GM12865 (cell line): ENCODE measurements around the gene SCT.

Source experiments
- DNase-seq: peaks from one replicate; pipeline ENCODE4 v3.0.0; 2010; ENCODE audit warnings: low read depth
- H3K4me3 ChIP-seq: 2 replicates; pipeline ENCODE4 v1.5.1; 2011; ENCODE audit warnings: mild to moderate bottlenecking, low read depth, low read length, control low read depth
- CTCF ChIP-seq: IDR thresholded peaks from 2 replicates; pipeline ENCODE4 v1.5.1; 2011; ENCODE audit warnings: low read length, control low read depth, low read depth, inconsistent platforms; ENCODE audit not compliant: insufficient read depth; ENCODE audit errors: missing control alignments

The SCT gene

GRCh38 chr11:637593-638521, 10.9 kb upstream of the SCT start:
- no peak for DNase-seq
- TF ChIP-seq CTCF = no peak
- H3K4me3 ChIP-seq = no peak overlapping the region

- H3K4me3 ChIP-seq = no peak overlapping the region
- no peak for TF ChIP-seq CTCF
- DNase-seq = no peak
These were observed 10.3 kb upstream of the SCT start for GRCh38 chr11:637333-637592.

- H3K4me3 ChIP-seq = no peak within 1 kb of the TSS
These were observed 9.7 kb upstream of the SCT start, which contains the start of gene DRD4 for GRCh38 chr11:636511-637332. TSS of gene DRD4 (plus strand) at chr11:637269. CDS start at chr11:637305, 36 bp downstream.

GRCh38 chr11:635945-636510, 9.0 kb upstream of the SCT start:
- no peak for DNase-seq
- TF ChIP-seq CTCF = no peak
- H3K4me3 ChIP-seq = no peak overlapping the region

More at GRCh38 chr11:636511-637332, 9.7 kb upstream of the SCT start, which contains the start of gene DRD4:
- TF ChIP-seq CTCF = no peak
- DNase-seq = no peak

- no peak overlapping the region for H3K4me3 ChIP-seq
- TF ChIP-seq CTCF = no peak
- DNase-seq = peak; percentile 54
These were observed 3.9 kb upstream of the SCT start for GRCh38 chr11:630871-631270.

GRCh38 chr11:629237-629583, 2.2 kb upstream of the SCT start:
- peak overlapping the region; percentile 39 for H3K4me3 ChIP-seq
- peak; percentile 2 for TF ChIP-seq CTCF
- peak; percentile 82 for DNase-seq
